Stimulated activated CD8-positive, alpha-beta memory T cell treated with anti-CD3 and anti-CD28 coated beads, Interleukin-7, amount 100 ng/mL, for 1 hour (primary cell): ENCODE data around the gene C6orf132.

Experiments
- DNase-seq, 2 donors: peaks; one replicate each; pipeline ENCODE4 v3.0.0-alpha.2; 2020; ENCODE audit warnings: low read depth in 2 of 2

The C6orf132 gene

DNA sequence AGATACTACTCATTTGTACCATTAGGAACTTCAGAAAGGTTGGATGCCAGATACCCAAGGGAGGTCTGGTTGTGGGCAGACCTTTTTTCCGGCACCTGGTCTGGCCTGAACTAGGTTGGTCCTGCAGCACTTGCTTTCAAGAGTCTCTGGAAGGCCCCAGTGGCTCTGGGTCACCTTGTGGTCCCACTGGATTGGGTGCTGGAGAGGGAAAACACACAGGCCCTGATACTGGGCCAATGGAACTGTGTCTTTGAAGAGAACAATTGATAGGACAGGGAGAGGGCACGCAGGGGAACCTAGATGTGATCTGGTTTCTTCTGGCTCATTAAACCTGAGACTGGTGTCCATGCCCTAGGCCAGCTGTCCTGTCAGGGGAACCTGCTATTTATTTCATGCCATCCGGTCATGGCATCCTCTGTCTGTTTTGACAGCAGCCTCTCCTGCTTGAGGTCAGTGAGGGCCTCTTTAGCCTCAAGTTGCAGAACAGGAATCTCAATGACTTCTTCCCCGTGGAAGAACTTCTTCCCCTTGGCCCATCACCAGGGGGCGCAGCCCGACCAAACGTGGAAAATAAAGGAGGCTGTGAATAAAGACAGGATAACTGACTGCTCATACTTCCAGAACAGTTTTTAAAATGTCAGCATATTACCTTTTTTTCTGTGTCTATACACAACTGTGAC lies 67.1 kb downstream of the C6orf132 start:
- peak; percentile 15 to 31 for DNase-seq

DNA sequence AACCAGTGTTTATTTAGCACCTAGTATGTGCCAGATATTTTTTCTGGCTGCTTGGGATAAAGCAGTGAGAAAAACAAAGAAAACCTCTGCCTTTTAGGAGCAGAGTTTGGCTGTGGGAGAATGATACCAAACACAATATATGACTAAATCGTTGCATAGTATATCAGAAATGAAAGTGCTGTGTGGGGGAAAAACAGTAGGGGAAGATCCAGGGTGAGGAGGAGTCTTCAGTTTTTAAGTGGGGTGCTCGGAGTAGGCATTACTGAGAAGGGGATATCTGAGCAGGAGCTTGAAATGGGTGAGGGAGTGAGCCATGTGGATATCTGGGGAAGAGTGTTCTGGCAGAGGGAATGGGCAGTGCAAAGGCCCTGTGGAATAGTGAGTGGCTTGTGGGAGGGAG lies 69.1 kb downstream of the C6orf132 start:
- DNase-seq: no peak

DNA sequence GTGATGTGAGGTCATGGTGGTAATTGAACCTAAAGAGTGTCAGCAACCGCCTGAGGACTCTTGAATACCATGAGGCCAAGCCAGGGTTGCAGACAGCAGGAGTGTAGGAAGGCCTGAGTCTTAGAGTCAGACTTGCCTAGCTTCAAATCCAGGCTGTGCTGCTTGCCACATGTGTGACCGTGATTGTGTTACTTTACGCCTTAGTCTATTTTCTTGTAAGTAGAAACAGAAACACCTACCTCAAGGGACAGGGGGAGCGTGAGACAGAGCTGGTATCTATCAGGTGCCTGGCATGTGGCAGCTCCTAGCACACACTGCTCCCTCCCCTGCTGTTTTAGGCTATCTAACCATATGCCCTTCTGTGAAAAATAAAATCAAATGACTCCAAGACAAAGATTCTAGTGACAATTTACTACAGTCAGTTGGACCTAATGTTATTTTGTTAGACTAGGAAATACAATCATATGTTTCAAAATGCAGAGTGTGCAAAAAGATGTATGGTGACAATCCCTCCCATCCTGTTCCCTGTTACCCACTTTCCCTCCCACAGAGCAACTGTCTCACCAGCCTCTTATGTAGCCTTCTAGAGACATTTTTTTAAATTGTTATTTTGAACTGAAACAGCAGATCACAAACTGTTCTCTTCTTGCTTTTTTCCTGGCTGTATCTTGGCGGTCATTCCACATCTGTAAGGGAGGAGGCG lies 70.4 kb downstream of the C6orf132 start:
- no peak for DNase-seq

DNA sequence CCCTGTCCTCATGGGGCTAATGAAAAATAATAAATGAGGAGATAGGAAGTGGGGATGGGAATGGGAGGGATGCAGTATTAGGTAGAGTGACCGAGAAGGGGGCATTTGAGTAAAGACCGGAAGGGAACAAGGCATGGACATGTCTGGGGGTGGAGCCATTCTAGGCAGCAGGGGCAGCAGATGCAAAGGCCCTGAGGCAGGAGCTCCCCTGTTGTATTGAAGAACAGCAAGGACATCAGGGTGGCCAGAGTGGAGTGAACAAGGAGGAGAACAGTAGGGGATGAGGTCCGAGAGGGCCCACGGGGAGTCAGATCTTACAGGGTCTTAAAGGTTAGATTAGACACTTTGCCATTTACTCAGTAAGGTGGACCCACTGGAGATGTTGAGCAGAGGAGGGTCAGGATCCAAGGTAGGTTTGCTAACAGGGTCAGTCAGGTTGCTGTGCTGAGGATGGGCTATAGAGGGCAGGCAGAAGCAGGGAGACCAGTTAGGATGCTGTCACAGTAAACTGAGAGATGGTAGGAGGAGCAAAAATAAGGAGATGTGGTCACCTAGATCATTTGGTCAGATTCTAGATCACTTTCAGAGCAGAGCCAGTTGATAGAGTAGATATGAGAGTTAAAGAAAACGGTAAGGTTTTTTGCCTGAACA lies 73.4 kb downstream of the C6orf132 start:
- DNase-seq: no peak

DNA sequence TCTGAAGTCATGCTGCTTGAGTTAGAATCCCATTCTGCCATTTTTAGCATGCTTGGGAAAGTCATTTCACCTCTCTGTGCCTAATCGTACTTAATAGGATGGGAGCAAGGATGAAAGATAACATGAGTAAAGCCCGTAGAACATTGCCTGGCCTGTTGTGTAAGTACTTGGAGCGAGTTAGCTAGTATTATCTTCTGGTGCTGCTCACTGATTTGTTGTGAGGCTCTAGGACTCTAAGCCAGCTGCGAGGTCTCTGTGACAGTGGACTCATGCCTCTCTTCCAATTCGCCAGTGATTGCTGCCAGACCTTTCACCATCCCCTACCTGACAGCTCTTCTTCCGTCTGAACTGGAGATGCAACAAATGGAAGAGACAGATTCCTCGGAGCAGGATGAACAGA lies 74.2 kb downstream of the C6orf132 start:
- no peak for DNase-seq

DNA sequence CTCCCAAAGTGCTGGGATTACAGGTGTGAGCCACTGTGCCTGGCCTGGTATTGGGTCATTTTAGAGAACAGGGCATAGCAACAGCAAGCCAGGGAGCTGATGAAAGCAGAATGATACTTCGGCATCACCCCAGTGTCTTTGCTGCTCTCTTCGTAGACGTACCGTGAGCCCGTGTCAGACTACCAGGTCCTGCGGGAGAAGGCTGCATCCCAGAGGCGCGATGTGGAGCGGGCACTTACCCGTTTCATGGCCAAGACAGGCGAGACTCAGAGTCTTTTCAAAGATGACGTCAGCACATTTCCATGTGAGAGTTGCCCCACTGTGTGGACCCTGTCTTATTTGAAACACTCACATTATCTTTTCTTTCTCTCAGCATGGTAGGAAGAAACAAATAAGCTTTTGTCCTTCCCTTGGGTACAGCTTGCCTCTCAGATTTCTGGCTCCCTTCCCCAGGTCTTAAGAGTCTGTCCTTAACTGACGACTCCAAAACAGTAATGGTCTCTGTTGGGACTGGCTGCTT lies 76.2 kb downstream of the C6orf132 start:
- no peak for DNase-seq

DNA sequence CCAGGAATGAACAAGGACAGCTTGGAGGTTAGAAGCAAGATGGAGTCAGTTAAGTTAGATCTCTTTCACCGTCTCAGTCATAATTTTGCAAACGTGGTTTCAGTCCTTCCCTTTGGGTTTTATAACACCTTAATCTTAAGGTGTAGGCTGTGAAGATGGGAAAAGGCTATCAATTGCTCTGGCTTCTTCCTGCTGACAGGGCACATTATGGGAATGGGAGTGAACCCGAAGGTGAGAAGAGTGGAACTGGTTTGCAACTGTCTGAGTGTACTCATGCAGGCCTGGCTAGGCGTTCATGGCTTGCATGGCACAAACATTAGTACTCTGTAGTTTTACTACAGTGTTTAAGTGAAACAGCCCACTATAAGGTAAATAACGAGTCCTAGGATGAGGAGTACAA lies 82.7 kb downstream of the C6orf132 start:
- no peak for DNase-seq

DNA sequence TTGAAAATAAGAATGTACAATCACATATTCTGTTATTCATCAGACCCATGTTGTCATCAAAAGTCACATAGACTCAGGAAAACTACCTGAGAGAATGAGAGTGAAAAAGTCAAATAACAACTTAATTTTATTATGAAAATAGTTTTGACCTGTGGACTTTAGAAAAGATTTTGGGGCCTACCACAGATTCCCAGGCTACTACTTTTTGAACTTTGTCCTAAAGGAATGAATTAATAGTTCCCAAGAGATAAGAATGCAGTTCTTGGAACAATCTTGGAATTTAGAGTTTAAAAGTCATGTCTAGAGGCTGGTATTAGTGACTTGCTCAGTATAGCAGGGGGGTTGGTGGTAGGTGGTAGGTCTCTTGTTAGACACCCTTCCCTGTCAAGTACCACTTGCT lies 88.8 kb downstream of the C6orf132 start:
- no peak for DNase-seq

DNA sequence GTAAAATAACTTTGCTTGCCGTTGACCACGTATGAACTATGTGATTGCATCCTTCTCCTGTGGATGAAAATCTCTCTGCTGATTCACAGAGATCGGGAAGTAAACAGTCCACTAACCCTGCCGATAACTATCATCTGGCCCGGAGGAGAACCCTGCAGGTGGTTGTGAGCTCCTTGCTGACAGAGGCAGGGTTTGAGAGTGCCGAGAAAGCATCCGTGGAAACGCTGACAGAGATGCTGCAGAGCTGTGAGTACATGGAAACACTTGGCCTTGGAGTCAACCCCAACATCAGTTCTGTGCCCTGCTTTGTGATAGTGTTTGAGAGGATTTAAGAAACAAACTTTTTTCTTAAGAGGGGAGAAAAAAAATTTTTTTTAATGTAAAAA lies 91.2 kb downstream of the C6orf132 start:
- no peak for DNase-seq
